HG03432 (cell line): ENCODE data around the gene CASP9.

Experiments
- ATAC-seq: cut with Tn5 transposase; IDR thresholded peaks from one replicate; pipeline ENCODE4 v1.9.1; 2021; ENCODE audit warnings: mild to moderate bottlenecking, moderate library complexity; ENCODE audit not compliant: unreplicated experiment

CASP9 gene

DNA sequence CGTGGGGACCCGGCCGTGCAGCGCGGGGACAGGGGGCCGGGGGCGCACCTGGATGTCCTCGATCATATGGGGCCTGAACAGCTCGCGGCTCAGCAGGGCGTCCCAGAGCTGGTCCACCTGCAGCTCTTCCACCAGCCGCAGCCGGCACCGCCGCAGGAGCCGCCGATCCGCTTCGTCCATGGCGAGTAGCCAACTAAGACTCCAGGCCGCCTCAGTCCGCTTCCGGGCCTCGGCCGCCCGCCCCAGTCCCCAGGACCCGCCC lies at the start of gene CASP9:
Gene CASP9, minus strand, starts transcription at position 195 of the 262 bp plus-strand sequence. Its CDS starts 15 bp downstream, at position 180.
- no peak for ATAC-seq

DNA sequence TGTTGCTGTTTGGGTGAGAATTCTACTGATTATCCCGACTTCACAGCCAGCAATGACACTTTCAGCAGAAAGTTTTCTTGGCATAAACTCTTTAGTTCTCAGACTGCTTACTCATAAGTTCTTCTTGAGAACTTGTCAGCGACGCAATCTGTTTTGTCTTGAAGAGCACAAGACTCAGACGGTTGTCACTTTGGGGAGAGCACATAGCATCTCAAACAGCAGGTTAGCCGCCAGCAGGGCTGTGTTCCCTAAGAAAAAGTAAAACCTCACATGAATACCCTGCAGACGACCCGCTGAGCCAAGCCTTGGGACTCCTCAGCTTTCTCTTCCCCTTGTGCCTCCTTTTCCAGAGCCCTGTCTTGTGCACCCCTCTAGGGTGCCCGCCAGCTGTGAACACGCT lies 49.5 kb upstream of the CASP9 start:
- ATAC-seq, result no peak

DNA sequence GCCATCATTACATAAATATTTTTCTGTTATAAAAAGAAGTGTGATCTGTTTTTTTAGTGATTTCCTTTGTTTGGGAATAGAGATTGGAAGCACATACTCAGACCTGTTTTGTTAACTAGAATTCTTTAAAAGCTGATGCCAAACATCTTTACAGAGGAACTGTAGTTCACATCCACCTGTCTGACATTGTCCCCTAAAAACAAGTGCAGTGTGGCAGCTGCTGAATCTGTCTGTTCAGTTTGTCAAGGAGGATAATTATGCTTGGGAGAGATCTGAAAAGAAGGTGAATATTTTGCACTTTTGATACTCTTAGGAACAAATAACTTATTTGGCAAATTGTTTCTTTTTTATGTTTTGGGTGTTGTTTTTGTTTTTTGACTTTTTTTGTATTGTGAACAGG lies 47.3 kb upstream of the CASP9 start:
- no peak for ATAC-seq

DNA sequence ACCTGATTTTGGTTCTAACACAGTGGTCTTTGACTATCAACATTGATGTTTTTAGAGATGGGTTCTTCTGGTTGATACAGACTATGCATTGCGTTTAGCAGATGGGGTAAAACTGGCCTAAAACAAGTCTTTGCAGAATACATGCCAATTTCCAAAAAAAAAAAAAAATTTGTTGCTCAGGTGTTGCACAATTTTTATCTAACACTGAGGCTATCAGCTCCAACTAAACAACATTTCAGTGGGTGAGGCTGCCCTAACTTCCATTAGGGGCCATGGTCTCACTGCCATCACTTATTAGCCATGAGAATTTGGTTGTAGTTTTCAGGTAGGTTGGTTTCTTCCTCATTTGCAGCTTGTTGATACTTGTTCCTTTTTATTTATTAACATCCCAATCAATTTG lies 46.8 kb upstream of the CASP9 start:
- ATAC-seq, result no peak

DNA sequence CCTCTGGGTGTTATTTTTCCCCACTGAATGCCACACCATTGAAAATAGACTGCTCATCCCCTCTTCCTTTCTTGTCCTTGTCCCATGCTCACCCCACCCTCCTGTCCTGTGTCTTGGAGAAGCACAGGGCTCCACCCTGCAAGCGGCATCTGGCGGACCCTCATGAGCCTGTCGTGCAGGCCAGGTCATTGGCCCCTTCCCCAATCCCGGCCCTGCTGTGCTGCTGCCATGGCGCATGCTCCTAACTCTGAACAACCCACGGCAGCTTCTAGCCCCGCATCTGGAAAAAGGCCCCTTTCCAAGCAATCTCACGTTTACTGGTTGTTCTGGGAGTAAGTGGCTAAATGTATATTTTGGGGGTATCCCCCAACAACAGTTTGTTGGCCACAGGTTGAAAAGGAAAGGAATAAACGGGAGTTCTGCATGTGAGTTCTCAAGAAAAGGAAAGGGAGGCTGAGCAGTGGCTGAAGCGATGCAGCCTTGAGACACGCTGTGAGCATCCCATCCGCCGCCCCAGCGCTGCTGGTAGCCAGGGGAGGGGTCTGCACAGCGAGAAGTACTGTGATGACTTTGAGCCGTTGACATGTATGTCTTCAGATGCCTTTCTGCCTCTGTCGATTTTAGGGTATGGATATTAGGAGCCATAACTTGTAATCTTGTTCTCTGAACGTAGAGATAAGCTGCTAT lies 44.5 kb upstream of the CASP9 start:
- ATAC-seq, result no peak

DNA sequence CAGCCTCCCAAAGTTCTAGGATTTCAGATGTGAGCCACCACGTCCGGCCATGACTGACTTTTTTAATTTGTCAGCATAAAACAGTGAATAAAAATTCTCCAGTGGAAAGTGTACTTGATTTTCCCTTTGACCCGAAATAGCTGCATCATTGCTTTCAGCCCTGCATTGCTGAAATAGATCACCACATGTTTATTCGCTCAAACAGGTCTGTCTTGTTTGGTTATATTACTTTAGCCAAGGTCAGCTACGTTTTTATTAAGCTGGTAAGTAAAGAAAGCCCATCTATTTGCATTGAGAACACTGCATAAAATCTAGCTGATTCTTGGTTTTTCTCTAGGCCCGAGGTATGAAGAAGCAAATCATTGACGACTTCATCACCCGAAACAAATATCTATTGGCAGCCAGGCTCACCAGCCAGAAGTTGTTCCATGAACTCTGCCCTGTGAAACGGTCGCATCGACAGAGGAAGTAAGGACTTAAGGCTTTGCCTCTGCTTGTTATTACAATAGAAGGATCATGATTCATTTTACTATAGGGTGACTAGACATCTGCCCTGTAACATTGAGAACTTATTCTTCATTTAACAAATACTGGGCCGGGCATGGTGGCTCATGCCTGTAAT lies 35.3 kb upstream of the CASP9 start:
- ATAC-seq, result no peak

DNA sequence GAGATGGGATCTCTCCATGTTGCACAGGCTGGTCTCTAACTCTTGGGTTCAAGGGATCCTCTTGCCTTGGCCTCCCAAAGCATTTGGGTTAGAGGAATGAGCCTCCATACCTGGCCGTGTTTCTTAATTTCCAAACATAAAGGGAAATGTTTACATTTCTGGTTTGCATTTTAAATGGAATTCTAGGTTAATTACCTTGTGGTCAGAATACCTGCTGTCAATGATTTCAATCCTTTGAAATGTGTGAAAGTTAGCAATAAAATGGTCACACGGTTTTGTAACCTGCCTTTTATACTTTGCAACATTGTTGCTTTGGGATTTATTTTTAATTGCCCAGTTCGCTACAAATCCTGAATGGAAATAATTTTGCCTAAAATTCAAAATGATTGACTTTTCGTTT lies 34.5 kb upstream of the CASP9 start:
- no peak for ATAC-seq

DNA sequence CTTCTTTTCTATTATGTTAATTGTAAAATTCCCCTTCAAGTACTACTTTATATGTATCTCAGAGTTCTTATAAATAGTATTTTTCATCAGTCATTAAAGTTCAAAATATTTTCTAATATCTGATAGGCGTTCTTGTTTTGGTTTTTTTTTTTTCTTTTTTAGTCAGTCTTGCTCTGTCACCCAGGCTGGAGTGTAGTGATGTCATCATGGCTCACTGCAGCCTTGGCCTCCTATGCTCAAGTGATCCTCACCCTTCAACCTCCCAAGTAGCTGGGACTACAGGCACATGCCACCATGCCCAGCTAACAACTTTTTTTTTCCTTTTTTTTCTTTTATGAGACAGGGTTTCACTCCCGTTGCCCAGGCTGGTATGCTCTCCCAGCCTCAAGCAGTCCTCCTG lies 33.6 kb upstream of the CASP9 start:
- ATAC-seq, result no peak

DNA sequence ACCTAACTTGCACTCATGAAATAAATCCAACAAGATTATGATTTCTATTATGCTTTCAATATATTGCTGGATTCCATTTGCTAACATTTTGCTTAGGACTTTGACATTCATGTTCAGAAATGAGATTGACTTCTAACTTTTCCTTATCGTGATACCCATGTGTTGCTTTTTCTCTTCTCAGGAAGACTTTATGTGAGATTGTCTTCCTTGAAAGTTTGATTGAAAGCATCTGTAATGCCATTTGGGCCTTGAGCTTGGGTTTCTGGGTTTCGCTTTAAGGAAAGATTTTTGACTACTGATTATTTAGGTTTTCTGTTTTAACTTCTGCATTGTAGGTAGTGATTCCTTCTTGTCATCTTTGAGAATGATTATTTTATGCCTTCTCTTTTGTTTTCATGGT lies 33.0 kb upstream of the CASP9 start:
- no peak for ATAC-seq

DNA sequence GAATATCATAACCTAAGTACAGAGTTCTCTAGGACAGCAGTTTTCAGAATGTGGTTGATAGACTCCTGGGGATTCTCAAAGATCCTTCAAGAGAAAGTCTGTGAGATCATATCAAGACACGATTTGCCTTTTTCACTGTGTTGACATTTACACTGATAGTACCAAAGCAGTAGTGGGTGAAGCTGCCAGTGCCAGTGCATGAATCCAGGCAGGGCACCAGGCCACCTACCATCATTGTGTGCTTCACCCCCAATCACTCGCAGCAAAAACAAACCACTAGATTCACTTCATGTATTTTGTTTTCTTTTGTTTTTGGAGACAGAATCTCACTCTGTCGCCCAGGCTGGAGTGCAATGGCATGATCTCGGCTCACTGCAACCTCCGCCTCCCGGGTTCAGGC lies 26.6 kb upstream of the CASP9 start:
- ATAC-seq, result no peak

DNA sequence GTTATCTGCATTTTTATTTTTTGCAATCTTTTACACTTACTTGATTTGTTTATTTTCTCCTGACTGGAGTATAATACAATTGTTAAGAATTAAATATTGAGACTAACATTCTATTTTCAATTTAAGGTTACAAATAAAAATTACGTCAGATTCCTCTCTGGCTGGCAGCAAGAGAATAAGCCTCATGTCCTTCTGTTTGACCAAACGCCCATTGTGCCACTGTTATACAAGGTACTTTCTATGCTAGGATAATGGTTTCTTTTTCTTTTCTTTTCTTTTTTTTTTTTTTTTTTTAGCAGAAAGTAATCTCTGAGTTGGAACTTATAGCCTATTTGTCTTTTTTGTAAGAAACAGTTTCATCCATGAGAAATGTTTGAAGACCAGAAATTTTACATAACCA lies 22.6 kb upstream of the CASP9 start:
- no peak for ATAC-seq

DNA sequence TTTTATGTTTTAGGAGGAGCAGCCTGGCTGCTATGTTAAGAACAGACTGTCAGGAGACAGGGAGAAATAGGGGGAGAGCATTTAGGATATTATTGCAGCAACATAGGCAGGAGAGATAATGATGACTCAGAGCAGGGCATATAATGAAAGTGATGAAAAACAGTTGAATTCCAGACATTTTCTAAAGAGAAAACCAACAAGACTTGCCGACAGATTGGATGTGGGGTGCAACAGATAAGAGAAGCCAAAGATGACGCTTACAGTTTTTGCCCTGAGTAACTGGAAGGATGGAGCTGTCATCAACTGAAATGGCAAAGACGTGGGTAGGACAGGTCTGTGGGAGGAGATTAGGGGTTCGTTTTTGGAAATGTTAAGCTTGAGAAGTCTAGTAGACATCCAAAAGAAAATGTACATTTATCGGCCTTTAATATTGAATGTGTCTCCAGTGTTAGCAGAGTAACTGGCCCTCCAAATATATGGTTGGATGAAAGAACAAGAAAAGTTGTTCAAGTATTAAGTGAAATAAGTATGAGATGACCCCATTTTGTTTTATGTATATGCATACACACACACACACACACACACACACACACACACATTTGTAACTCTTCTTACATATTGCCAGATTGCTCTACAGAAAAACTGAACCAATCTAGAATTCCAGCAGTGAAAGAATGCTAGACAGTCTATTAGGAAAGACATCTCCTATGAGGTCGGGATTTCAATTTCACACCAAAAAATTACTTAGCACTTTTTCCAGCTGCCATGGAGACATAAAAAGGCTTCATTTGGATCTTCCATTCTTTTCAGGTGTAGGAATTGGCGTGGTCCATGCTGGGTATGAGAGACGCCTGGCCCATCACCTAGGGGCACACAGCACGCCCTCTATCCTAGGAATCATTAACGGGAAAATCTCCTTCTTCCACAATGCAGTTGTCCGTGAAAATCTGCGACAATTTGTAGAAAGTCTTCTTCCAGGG lies 19.9 kb upstream of the CASP9 start:
- no peak for ATAC-seq

DNA sequence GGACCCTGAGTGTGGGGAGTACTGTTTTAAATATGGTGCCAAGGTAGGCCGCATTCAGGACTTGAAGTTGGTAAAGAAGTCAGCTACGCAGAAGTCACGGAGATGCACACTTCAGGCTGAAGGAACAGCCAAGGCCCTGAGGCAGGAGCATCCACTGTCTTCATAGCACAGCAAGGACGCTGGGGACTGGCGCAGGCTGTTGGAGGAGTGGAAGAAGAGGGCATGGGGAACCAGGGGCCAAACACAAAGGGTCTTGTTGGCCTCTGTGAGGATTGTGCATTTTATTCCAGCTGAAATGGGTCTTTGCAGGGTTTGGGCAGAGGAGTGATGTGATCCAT lies 19.2 kb upstream of the CASP9 start:
- ATAC-seq, result no peak

DNA sequence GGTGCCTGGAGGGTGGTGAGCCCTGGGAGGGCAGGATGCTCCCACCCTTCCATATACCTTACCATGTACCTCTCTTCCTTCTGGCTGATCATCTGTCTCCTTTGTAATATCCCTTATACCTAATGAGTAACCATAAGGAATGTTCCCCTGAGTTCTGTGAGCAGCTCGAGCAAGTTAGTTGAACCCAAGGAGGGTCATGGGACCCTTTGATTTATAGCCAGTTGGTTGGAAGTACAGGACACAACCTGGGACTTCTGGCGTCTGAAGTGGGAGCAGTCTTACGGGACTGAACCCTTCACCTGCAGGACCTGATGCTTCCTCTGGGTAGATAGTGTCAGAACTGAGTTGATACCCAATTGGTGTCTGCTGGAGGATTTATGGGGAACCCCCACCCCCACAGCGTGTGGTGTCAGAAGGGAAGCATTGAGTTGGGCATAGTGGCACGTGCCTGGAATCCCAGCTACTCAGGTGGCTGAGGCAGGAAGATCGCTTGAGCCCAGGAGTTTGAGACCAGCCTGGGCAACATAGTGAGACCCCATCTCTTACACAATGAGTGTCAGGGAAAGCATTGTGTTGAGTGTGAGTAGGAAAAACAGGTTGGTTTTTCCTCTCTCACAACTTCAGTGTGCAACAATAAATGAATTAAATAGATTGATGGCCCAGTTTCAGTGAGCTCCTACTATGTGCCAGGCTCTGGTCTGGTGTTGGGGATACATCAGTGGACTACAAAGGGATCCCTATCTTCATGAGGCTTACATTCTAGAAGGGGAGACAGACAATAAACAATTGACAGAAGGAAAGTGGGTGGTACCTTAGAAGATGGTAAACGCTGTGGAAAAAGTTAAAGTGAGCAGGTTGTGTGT lies 18.6 kb upstream of the CASP9 start:
- ATAC-seq, result no peak

DNA sequence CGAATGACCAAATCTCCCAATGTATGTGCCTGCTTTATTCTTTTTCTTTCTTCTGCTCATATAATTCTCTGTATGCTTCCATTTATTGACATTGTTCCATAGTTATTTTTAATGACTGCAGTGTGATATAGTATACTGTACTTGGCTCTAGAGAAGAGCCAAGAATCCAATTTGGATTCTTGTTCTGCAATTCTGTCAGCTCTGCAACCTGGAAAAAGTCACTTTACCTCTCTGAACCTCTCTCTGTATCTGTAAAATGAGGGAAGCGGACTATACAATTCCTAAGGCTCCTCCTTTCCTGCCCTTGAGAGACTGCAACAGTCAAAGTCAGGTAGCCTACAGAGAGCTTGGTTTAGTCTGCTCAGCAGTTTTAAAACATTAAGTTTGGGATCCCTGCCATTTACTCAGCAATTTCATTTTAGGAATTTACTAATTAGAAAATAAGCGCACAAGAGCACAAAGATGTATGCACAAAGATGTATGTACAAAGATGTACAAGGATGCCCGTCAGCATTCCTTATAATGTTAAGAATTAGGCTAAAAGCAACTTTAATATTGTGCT lies 17.3 kb upstream of the CASP9 start:
- no peak for ATAC-seq

DNA sequence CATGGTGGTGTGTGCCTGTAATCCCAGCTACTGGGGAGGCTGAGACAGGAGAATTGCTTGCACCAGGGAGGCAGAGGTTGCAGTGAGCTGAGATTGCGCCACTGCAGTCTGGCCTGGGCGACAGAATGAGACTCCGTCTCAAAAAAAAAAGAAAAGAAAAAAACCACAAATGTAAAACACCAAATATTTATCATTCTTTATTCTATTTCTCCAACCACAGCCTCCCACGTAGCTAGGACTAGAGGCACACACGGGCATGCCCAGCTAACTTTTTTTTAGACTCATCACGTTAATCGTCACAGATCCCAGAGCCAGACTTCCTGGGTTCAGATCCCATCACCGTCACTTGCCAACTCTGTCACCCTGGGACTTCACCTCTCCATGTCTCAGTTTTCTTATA lies 16.2 kb upstream of the CASP9 start:
- no peak for ATAC-seq

DNA sequence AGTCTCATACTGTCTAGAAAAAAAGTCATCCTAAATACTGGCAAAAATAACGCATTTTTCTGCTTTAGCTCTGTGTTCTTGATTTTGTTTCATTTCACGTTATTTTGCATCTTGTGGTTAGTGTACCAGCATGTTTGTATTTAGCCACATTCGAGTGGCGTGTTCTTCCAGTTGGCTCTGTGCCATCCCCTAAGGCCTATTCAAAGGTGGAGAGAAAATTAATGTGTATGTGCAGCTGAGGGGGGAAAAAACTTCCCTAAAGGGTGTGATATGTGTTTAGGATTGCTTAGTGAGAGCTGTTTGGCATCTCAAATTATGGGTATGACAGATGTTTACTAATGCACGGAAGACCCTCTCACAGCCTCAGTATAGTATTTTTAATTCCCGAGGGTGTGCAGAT lies 14.8 kb upstream of the CASP9 start:
- ATAC-seq, result no peak

DNA sequence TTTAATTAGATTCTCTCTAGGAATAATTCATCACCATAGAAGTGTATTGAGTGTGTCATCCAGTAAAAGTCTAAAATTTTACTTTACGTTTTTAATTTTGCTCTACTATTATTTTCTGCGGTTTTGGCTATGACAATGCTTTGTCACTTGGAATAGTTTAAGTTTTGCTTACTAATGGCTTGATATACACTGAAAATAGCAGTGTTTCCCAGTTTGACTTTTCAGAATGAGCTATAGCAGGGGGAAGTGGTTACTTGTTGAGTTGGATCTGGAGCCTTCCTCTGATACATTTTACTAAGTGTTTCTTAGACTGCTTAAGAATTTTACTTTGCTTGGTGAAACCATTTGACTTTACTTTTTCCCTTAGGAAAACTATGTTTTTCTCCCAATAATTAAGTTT lies 7.7 kb upstream of the CASP9 start:
- ATAC-seq, result no peak

DNA sequence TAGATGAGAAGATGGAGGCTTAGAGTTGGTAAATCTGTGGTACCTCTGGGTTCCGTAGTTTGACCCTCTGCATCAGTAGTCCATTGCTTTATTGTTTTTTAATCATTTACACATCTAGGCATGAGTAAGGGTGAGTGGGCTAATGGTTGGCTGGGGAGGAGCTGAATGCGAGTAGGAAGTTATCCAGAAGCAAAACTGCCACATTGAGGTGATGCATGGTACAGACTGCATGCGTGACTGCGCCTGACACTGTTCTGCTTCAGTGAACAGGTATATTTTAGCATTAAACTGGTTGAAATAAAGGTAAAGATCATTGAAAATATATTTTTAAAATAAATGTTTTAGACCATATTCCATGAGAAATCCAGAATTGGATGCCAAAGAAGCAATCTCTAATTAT lies 7.0 kb upstream of the CASP9 start:
- ATAC-seq, result no peak

DNA sequence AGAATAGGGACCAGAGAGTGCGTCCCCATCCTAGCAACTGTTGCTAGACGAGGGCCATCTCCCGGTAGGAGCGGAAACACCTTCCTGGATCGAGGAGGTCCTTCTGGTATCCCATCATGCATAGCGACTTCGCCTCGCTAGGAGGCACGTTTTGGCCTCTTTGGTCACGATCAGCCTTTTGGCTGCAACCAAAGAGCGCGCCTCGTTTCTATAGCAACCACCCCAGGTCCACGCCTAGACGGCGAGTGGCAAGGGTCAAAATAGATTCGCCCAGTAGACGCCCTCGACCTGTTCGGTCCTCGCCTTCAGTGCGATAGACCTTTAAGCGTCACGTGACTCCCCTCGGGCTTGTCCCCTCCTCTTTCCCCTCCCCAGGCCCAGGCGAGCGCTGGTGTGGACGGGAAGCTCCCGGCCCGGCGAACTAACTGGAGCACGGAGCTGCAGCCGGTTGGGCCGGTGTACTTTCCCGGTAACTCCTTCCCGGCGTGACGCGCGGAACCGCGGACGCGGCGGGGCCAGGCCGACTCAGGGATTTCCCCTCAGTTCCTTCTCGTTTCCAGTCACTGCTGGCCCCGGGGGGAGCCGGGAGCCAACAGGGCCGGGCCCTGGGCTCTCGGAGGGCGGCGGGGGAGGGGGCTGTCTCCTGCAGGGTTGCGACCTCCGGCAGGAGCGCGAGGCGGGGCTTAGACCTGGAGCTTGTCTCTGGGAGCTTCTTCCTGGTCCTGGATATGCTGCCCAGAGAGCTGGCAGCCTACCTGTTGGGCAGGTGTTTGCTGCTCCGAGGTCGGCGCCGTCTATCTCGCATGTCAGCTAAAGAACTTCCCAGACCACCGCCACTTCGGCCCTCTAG lies 2.7 kb upstream of the CASP9 start, which contains the start of gene DNAJC16:
Gene DNAJC16, plus strand, starts transcription at position 359 of the 850 bp plus-strand sequence. CDS start 2,258 bp downstream, outside the sequence.
- ATAC-seq, result peak; percentile 55
